Panc1 (cell line): ENCODE data around the gene MCCC2. TPM values are rescaled to one million over a fixed set of nuclear protein-coding genes. Genes with fewer than 3 reads are reported as not detected.
A peak's percentile ranks its signal among the peaks of the same experiment; 100 is the strongest.
"Not testable (repeated sequence)": the region's sequence is repeated elsewhere in the genome, so short reads cannot be mapped to it uniquely, and the experiment has no call there.

Experiments
- ATAC-seq: fragments of 200-7000 bp; cut with Tn5 transposase; 2 replicates; pipeline ENCODE4 v1.9.1; 2020; ENCODE audit warnings: mild to moderate bottlenecking, moderate library complexity
- BruUV-seq: library from RNA; stranded (reverse); fragments of 400-500 nt; replicated peaks from 2 replicates; lab custom pipeline; 2021; lab: Mats Ljungman, UMichigan
- CTCF ChIA-PET: fragments of 300-600 bp; sonication (Branson Sonifier 250); formaldehyde crosslinking; loops from one replicate; lab custom pipeline; 2022; ENCODE audit warnings: antibody characterized with exemption; lab: Charles Lee
- POLR2A ChIA-PET: fragments of 300-600 bp; sonication (Branson Sonifier 250); formaldehyde crosslinking; loops from one replicate; lab custom pipeline; 2022; ENCODE audit warnings: antibody characterized with exemption; lab: Charles Lee
- DNase-seq: peaks from one replicate; pipeline ENCODE4 v3.0.0-alpha.2; 2010; ENCODE audit warnings: low read depth, low spot score
- H3K27ac ChIP-seq: 2 replicates; pipeline ENCODE4 v1.5.1; 2011; ENCODE audit warnings: mild to moderate bottlenecking, low read length, inconsistent platforms
- H3K27me3 ChIP-seq: fragments of 200-500 bp; sonication (Bioruptor generic); 2 replicates; pipeline ENCODE4 v1.6.0; 2014; ENCODE audit warnings: low read length, inconsistent platforms; ENCODE audit not compliant: control insufficient read depth, insufficient read depth
- H3K36me3 ChIP-seq: fragments of 200-500 bp; sonication (Bioruptor generic); 2 replicates; pipeline ENCODE4 v1.5.1; 2014; ENCODE audit warnings: inconsistent platforms, mild to moderate bottlenecking, low read length, moderate library complexity; ENCODE audit not compliant: control insufficient read depth, insufficient read depth
- H3K4me1 ChIP-seq: 2 replicates; pipeline ENCODE4 v1.5.1; 2011; ENCODE audit warnings: inconsistent platforms, mild to moderate bottlenecking, low read length, moderate library complexity; ENCODE audit not compliant: control insufficient read depth, insufficient read depth
- H3K4me3 ChIP-seq, 2 experiments: 2 replicates each; pipeline ENCODE4 v1.5.1; 2011 to 2012; ENCODE audit warnings: low read depth in 2 of 2, low read length in 2 of 2, mild to moderate bottlenecking in 2 of 2, inconsistent platforms in 1 of 2, moderate library complexity in 1 of 2
- H3K9me3 ChIP-seq: fragments of 200-500 bp; sonication (Bioruptor generic); 2 replicates; pipeline ENCODE4 v1.5.1; 2014; ENCODE audit warnings: low read depth, mild to moderate bottlenecking, inconsistent platforms, low read length, moderate library complexity; ENCODE audit not compliant: control insufficient read depth, insufficient read depth
- CTCF ChIP-seq: fragments of 450-650 bp; IDR thresholded peaks from 2 replicates; pipeline ENCODE4 v1.5.1; 2017; ENCODE audit warnings: mild to moderate bottlenecking
- POLR2AphosphoS5 ChIP-seq: IDR thresholded peaks from 2 replicates; pipeline ENCODE4 v1.6.1; 2012; ENCODE audit warnings: mild to moderate bottlenecking, low read depth, low read length, moderate library complexity
- REST ChIP-seq, 2 experiments: IDR thresholded peaks; 2 replicates each; pipeline ENCODE4 v1.6.1; 2011 to 2012; ENCODE audit warnings: low read depth in 2 of 2, control low read depth in 1 of 2, low read length in 1 of 2, mild to moderate bottlenecking in 1 of 2, moderate library complexity in 1 of 2; ENCODE audit not compliant: insufficient read depth in 1 of 2
- SIN3A ChIP-seq: IDR thresholded peaks from 2 replicates; pipeline ENCODE4 v1.6.1; 2012; ENCODE audit warnings: low read depth, mild to moderate bottlenecking, low read length, moderate library complexity, borderline replicate concordance; ENCODE audit not compliant: insufficient read depth
- TCF7L2 ChIP-seq: IDR thresholded peaks from 2 replicates; pipeline ENCODE4 v1.6.1; 2011; ENCODE audit warnings: mild to moderate bottlenecking, low read depth, low read length, inconsistent platforms
- in situ Hi-C: cut with HindIII; loops from 2 replicates; pipeline ENCODE4 v1.10.0; 2016; ENCODE audit warnings: low sequenced_read_pairs, low pct_unique_long_range_greater_than_20kb
- intact Hi-C: fragments of 100-400 bp; cut with micrococcal nuclease; formaldehyde crosslinking; loops from one replicate; pipeline ENCODE4 v1.10.0; 2022; ENCODE audit not compliant: unreplicated experiment
- total RNA-seq: library from RNA; stranded (reverse); gene quantifications from one replicate; pipeline ENCODE4 v1.2.1, GENCODE V29; 2021; ENCODE audit not compliant: unreplicated experiment

MCCC2 gene
- total RNA-seq, 1 experiment from 2014 or later: 74.1 TPM

GRCh38 chr5:71600783-71601182, 13.6 kb downstream of the MCCC2 start:
- DNase-seq: no peak
- CTCF ChIA-PET: interaction anchor here (0.7 to 1.6 kb wide), 4 partner anchors 13 to 154 kb away, joined by 3 to 5 read pairs (median 4); partner anchors contain the start of gene MCCC2
- BruUV-seq: no TSS peak
- no peak overlapping the region for H3K4me3 ChIP-seq
- H3K4me1 ChIP-seq: peaks cover 25% of the 10 kb centered on the region
- ATAC-seq: 0 out of 2 replicates have a peak, but pooled peaks have one; percentile 12
- no peaks in the 10 kb centered on the region for H3K27me3 ChIP-seq
- H3K36me3 ChIP-seq: peaks cover 11% of the 10 kb centered on the region; the same call in 1 of the 2 replicates
- peak overlapping the region; percentile 69 for H3K27ac ChIP-seq
- TF ChIP-seq TCF7L2 (no peak), CTCF (no peak)
- intact Hi-C loops: no loop called here
- H3K9me3 ChIP-seq: no peaks in the 10 kb centered on the region
- POLR2A ChIA-PET: no interaction called here
- in situ Hi-C loops: no loop called here

DNA sequence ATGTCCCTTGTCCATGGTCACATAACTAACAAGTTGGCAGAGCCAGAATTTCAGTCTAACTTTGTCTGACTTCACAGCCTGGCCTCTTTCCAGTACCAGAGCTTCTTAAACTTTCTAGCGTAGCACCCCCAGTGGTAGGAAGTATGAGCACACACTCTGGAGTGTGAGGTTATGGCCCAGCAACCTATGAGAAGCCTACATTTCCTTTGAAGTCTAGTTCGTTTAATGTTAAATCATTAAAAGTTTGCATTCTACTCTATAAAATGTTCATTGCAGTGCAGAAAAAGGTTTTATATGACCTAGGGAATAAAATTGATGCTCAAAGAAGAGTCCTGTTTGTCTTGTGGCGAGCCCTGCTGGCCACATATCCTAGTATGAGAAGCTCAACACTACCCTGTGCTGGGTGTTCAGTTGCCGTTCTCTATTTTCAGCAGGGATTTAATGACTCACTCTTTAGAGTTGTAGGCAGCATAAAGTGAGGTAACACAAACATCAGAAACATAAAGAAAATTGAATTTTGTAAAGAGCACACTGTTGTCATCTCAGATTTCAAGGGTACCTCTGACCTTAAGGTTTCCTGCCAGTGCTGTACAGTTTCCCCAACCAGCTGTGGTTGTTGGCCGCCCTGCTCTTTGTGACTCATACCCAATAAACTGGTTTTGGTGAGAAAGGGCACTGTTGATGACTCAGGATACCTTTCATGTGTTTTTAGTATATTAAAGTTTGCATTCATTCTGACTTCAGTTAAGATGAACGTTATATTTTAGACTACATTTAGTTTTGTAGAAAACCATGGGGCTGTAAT, 14.3 kb downstream of the MCCC2 start:
- DNase-seq: peak; percentile 91
- BruUV-seq: no TSS peak
- in situ Hi-C loops (no loop called here), intact Hi-C loops (no loop called here)
- H3K4me3 ChIP-seq: peak overlapping the region in 1 of 2 experiments; percentile 1; a peak in 1 of 4 replicates
- ATAC-seq: peak; percentile 95
- no peak for TF ChIP-seq REST (IDR thresholded peaks at IDR 0.05; ENCODE audit: insufficient read depth in 1 of 2, low read depth in 2 of 2, low read length in 1 of 2)
- TF ChIP-seq SIN3A: no peak
- TF ChIP-seq POLR2AphosphoS5: 0 out of 2 replicates have a peak, but pooled peaks have one; percentile 20
- peak; percentile 86 for TF ChIP-seq CTCF
- TF ChIP-seq TCF7L2: peak; percentile 95
- H3K9me3 ChIP-seq: no peaks in the 10 kb centered on the region
- CTCF ChIA-PET: interaction anchor here (0.7 to 1.6 kb wide), 4 partner anchors 14 to 153 kb away, joined by 3 to 5 read pairs (median 4); partner anchors contain the start of gene MCCC2
- H3K27me3 ChIP-seq: no peaks in the 10 kb centered on the region
- H3K36me3 ChIP-seq: peaks cover 8% of the 10 kb centered on the region; the same call in 1 of the 2 replicates
- H3K27ac ChIP-seq: peak overlapping the region; percentile 69
- H3K4me1 ChIP-seq: peaks cover 25% of the 10 kb centered on the region
- POLR2A ChIA-PET: no interaction called here

DNA sequence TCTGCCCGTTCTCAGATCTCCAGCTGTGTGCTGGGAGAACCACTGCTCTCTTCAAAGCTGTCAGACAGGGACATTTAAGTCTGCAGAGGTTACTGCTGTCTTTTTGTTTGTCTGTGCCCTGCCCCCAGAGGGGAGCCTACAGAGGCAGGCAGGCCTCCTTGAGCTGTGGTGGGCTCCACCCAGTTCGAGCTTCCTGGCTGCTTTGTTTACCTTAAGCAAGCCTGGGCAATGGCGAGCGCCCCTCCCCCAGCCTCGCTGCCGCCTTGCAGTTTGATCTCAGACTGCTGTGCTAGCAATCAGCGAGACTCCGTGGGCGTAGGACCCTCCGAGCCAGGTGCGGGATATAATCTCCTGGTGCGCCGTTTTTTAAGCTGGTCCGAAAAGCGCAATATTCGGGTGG, 22.8 kb downstream of the MCCC2 start:
- BruUV-seq, H3K27ac ChIP-seq, H3K27me3 ChIP-seq, CTCF ChIA-PET, in situ Hi-C loops, POLR2A ChIA-PET, H3K9me3 ChIP-seq, ATAC-seq, H3K4me3 ChIP-seq, H3K4me1 ChIP-seq, H3K36me3 ChIP-seq, intact Hi-C loops, DNase-seq: not testable (repeated sequence)
